ENCODE measurements around the gene DMD.
"Not testable (repeated sequence)": the region's sequence is repeated elsewhere in the genome, so short reads cannot be mapped to it uniquely, and the experiment has no call there.

DMD gene

DNA sequence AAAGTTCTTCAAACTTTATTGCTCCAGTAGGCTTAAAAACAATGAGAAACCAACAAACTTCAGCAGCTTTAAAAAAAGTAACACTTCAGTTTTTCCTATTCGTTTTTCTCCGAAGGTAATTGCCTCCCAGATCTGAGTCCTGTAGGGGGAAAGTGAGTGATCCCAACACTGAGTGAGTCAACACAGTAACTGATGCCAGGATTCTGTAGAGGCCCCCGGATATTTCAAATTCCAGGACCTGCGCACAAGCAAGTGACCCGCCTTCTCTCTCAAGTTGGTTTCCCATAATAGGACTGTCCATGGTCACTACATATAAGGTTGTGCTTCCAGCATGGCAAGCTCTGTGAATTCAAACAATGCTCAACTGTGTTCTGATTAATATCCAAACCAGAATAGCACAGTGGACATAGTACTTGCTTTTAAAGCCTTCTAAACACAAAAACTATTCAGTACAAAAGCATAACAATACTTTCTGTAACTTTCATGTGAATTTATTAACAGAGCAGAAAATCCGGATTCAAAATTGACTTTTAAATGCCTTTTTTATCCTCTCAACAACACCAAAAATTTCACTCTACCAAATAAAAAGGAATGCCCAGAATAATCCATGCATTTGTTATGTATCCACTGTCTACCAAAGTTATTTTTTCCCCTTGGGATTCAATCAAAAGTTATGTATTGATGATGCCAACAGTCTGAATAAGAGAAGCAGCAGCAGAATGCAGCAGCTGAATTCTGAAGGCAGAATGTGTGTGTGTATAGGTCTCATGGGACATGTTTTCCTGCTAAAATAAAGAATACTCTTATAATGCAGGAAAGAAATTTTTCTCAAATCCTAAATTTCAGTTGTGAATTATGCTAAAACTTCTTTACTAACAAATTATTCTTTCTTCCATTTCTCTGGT is at the start of gene DMD:
Gene DMD (minus strand): TSS at position 194 of the 905 bp plus-strand sequence. CDS start 237 bp downstream, outside the sequence.
- no peak for DNase-seq (ENCODE audit: low read depth in 2 of 2)

DNA sequence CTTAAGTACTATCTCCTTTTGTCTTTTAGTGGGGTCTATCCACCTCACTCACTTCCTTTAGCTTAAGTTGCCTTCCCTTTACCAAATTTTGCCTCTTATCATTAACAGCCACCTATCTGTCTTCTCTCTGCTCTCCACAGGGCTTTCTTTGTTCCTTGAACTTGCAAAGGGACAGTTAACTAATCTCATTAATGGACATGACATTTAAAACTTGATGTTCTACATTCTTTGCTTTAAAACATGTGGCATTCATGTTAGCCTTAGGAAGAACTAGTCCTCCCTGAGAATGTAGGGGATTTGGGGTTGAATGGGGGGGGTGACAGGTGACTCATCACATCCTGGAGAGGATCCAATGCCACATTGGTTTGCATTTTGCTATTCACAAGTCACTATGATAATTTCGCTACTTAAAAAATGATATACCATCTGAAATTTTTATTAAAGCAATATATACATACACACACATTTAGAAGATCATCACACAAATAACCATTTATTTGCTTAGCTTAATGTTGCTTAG is 41.0 kb upstream of the DMD start:
- no peak for DNase-seq (ENCODE audit: low read depth in 2 of 2)

DNA sequence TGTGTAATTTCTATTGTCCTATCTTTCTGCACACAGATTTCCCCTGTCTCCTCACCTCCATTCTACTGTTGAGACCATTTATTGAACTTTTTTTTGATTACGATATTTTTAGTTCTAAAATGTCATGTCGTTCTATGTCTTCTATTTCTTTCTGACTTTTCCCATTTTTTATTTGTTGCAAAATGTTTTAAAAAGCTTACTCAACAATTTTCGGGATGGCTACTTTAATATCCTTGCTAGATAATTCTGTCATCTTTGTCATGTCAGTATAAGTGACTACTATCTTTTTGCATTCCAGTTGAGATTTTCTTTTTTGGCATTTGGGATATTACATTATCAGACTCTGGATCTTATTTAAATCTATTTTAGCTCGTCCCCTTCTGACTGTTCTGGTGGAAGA is 7.5 kb upstream of the DMD start:
- no peak for DNase-seq (ENCODE audit: low read depth in 2 of 2)

DNA sequence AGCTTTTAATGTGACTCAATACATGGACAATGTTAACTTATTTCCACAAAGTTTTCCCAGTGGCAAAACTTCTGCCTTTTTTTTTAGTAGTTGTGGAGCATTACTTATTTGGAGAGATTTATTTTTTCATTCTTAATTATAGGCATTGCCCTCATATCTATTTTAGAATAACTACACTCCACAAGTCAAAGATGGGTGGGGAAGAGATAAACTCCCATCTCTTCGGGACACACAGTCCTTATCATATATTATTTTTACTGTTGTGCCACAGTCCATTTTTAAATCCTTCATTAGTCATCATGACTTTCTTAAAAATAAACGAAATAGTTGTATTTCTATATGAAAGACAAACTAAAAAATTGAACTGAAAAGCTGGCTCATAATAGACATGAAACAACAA is 1.2 kb downstream of the DMD start:
- no peak for DNase-seq (ENCODE audit: low read depth in 2 of 2)

DNA sequence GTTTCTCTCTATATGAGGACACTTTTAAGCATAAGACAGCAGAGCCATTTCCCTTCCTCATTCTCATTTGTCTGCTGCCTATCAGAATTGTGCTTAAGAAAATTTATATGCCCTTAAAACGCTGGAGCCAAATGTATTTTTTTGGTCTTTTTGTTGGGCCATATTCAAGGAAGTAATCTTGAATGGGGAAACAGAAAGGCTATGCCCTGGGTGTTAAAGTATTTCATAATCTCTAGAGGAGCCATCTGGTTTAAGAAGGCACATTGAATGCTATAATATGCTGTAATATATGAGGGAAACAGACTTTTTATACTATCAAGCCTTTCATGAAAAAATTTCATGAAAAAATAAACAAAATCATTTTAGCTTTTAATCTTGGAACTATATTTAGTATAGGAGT is 4.3 kb downstream of the DMD start:
- no peak for DNase-seq (ENCODE audit: low read depth in 2 of 2)

DNA sequence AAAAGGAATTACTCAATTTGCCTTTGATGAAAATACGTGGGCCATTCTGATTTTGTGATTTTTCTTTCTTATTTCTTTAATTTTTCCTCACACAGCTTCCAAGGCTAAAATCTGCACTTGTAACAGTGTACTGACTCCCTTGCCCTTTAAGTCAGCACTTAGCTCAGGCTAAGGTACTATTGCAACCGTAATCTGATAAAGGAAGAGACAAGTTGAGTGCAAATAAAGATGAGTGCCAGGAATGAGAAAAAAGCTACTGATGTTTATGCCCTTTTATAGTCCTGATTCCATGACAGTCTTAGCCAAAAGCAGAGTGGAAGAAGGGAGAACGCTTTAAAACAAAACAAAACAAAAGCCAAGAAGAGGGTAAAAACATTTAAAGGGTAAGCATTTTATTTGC is 6.0 kb downstream of the DMD start:
- DNase-seq (ENCODE audit: low read depth in 2 of 2) = no peak

DNA sequence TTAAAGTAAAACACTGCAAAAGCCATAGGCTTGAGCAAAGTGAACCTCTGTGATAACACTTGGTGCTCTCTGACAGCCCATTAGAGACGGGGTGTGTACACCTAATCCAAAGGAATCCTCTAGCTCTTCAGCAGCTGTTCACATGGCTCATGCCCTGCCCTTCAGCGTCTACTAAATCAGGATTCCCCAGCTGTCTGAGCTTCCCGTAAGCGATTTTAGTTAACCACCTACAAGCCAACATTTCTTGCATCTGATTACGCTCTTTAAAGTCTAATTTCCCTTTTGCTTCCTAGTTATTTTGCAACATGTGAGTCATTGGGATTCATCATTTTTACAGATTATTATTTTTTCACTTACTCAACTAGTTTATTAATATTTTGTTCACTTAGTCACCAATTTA is 6.5 kb downstream of the DMD start:
- no peak for DNase-seq (ENCODE audit: low read depth in 2 of 2)

DNA sequence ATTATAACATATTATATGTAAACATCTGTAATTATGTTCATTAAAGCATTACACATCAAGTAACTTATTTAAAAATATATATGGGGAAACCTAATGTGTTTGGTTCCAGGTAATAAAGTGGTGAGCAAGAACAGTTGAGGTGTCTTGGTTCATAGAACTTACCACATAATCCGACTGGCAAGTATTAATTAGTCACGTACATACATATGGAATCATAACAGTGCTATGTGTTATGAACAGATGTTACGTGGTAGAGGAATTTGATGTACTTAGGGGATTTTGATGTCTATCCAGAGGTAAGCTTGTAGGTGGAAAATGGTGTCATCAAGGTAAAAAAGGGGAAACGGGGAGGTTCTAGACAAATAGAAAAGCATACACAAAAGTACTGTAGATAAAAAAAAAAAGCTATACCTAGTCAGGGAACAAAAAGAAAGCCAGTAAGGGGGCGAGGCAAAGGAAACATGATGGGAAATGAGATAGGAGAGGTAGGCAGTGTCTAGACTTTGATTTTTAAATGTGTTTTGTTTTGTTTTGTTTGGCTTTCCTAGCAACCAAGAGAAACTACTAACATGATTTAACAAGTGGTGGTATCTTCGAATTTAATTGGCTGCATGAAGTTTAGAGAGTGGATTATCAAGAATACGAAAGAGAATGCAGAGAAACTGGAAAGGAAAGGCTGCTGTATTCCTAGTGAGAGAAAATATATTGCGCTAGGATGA is 12.6 kb downstream of the DMD start:
- no peak for DNase-seq (ENCODE audit: low read depth in 2 of 2)

DNA sequence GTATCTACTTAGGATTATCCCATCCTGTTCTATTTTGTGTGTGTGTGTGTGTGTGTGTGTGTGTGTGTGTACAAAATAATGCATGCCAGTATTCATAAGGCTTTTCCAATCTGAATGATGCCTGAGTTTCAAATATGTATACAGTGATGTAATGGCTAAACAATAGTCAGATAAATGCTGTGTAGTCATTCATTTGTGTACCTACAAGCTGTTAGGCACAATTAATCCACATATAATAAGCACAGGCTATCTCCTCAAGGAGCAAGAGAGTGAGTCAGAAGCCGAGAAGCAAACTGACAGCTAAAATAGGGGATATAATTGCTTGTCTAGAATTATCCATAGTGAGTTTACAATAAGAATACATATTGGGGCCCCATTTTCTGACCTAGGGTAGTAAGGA is 15.7 kb downstream of the DMD start:
- DNase-seq (ENCODE audit: low read depth in 2 of 2) = no peak

DNA sequence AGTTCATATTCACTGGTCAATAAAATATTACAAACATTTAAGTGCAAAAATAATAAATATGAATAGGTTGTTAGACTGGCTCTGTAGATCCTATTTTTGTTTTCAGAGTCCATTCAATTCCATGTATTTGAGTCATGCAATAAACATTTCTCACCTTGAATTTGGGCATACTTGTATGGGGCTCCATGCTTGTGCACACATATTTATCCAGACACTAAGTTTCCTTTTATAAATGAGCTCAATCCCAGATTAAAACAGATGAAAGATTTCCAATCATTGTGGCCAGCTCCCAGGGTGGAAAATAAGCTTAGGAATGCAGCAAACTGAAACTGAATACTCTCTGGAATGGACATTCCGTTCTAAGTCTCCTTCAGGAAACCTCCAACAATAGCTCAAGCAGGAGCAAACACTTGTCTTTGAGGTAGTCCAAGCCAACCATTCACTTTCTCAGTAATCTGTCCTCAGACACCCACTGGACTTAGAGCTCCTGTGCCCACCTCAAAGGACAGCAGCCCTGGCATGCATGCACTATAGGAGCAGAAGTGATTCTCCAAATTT is 16.4 kb downstream of the DMD start:
- DNase-seq (ENCODE audit: low read depth in 2 of 2) = no peak

DNA sequence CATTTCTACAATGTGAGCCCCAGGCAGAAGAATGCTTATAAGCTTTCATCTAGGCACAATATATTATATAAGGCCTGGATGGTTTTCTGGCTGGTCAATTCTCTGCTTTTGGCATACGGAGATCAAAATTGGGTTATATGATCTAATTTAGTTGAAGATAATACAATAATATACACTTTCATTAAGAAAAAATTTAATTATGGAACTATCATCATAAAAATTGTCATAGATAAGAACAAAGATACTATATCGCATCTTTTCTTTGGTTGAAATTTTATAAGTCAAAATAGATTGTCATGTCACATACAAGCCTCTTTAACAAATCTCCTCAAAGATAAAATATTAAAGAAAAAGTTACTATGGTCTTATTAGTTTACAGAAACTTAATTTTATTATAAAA is 17.1 kb downstream of the DMD start:
- no peak for DNase-seq (ENCODE audit: low read depth in 2 of 2)

DNA sequence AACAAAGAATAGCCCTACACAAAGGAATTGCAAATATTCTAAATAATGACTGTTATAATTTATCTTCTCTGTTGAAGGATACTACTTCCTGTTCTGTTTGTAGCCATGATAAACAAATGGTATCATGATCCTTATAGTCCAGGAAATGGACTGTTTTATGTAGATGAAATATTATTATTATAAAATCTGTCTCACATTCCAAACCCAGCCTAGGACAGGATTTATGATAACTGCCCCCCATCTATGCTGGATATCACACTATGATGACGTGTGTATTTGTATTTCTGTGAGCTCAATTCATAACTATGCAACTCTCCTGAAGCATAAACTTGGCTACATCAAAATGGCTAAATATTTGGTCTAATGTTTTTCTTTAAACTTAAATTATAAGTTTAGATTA is 21.3 kb downstream of the DMD start:
- DNase-seq (ENCODE audit: low read depth in 2 of 2) = no peak

DNA sequence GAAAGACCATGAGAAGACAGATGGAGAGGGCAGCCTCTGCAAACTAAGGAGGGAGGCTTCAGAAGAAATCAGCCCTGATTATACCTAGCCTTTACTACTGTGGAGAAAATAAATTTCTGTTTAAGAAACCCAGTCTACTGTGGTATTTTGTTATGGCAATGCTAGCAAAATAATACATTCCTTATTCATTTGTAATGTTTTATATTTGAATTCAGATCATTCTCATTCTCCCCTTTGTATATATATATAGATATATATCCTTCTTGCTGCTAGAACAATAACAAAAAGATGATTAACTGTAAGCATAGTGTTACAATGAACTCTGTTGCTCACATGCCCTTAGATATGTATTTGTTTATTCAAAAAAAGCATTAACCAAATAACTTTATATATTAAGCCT is 22.5 kb downstream of the DMD start:
- no peak for DNase-seq (ENCODE audit: low read depth in 2 of 2)

DNA sequence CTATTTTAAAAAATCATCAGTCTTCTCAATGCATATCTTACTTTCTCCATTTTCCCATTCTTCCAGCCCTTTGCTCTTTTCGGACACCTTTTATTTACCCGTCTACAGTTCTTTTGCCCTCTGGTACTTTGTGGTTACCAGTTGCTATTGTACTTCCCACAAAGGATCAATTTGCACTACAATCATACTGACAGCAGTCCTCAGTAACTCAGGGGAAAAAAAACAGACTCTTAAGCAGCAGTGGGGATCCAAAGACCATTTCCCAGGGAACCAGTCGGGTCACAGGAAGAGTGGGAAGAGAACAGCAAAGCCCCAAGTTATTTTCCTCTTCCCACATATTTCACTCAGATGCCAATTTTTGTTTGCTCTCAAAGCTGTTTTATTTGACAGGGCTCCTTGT is 23.1 kb downstream of the DMD start:
- no peak for DNase-seq (ENCODE audit: low read depth in 2 of 2)

DNA sequence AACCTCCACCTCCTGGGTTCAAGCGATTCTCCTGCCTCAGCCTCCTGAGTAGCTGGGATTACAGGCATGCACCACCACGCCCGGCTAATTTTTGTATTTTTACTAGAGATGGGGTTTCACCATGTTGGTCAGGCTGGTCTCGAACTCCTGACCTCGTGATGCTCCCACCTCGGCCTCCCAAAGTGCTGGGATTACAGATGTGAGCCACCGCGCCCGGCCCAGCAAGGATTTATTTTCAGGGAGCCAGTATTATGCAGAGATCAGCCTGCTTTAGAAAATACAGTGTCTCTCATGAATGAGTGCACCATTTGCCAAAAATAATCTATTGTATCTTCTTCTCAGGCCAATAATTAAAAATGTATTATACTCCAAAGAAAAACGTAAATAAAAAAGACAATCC is 26.5 kb downstream of the DMD start:
- not testable (repeated sequence) for DNase-seq (ENCODE audit: low read depth in 2 of 2)

DNA sequence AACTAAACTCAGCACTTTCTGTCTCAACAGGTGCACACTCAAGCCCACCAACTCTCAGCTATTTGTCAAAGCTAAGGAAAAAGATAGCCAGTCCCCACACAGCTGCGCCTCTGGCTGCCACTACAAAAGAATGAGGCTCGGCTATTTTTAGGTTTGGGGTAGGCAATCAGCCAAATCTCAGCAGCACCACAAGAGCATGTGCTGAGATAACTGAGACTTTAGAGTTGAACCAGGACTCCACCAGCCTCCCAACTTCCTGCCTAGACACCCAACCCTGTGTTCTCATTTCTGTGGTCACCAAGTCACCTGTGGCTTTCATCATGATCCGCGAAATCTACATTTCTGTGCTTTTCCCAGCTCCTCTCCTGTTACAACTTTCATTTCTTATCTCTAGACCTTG is 28.0 kb downstream of the DMD start:
- no peak for DNase-seq (ENCODE audit: low read depth in 2 of 2)

DNA sequence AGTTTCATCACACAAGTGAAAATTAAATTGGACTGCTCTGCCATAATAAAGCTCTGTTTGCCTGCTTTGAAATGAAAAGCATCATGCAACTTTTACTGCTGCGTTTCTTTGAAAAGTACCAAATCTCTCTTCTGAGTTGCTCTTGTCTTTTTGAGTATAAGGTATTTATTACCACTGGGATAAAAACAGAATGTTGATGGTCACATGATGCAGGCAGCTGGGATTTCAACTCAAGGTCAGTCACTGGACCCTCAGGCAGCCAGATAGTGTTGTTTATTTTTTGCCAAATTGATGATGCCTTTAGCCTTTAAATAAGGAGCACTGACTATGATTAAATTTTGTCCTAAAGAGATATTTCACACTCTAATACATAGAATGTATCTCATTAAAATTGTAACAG is 32.7 kb downstream of the DMD start:
- no peak for DNase-seq (ENCODE audit: low read depth in 2 of 2)

DNA sequence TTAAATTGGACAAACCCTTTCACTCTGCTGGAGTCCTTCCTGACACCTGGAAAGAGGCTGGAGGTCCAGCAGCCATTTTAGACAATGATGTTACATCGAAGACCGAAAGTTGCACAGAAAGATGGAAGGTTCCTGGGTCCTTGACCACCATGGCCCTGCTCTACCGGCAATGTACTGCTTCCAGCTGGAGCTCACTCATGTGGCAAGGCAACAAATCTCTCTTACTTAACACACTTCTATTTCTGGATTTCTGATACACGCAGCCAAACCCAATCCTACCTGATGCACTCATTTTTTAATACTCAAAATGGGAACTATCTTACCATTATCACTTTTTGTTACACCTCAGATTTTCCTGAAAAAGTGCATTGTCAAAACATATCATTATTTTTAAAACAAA is 33.1 kb downstream of the DMD start:
- DNase-seq (ENCODE audit: low read depth in 2 of 2) = no peak

DNA sequence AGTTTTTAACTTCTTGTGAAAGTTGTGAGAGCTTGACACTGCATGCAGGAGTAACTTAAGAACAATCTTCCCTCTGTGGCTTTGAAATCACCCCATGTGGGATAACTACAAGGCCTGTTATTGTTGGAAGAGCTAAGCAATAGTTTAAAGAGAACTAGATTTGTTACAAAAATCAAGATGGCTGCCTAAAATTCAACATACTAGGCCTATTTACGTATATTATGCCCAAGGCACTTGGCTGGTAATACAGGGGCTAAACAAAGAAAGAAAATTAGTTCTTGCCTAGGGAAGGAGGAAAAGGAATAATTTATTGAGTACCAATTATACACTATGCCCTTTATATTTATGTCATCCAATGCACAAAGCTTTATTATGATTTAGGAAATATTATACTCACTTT is 36.1 kb downstream of the DMD start:
- no peak for DNase-seq (ENCODE audit: low read depth in 2 of 2)

DNA sequence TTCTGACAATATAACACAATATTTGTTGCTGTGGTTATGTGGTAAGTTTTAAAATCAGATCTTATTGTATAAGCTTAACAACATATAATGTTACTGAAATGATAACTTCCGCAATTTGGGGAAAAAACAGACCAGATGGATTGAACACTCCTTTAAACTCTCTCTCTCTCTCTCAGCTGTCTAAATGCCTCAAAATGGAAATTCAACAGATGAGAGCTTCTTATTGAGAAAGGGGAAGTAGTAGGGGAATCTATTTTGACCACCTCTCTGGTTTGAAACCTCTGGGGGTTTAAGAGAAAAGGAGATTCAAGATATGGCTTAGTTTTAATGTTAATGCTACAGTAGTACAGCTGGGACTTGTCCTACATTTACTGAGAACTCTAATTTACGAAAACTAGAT is 40.3 kb downstream of the DMD start:
- DNase-seq (ENCODE audit: low read depth in 2 of 2) = no peak

DNA sequence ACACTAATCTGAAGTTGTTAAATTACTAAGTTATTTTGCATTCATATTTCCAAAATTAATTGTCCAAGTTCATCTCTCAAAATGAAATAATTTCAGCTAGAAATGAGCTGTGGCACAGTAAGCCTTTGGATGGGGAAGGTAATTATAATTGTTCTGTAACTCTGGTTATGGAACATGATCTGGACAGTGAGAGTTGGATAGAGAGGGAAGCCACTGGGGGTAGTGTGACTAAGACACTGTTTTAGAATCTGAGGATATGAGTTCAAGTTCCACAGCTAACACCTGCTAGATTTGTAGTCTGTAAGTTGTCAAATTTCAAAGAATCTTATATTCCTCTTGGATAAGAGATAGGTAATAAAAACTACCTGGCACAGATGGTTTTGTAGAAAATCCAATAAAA is 49.5 kb downstream of the DMD start:
- DNase-seq (ENCODE audit: low read depth in 2 of 2) = no peak

DNA sequence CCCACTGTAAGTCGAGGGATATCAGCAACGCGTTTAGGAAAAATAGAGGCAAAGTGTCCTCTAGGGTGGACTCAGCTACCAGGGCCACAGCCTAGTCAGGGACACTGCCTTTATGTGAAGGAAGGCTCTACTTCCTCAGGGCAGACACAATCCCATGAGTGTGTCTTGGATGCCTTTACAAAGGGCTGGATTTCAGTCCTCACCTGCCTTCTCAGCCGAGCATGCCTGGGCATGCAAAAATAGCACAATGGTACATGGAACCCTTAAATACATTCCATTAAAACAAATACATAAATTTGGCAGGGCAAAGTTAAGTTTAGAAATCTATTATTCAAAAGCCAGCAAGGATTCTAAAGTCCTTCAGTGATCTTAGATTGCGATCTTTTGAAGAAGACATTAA is 51.1 kb downstream of the DMD start:
- DNase-seq (ENCODE audit: low read depth in 2 of 2) = no peak
